Activated CD4-positive, alpha-beta T cell treated with anti-CD3 and anti-CD28 coated beads, Interleukin-2, amount 50 U/mL, for 48 hours (primary cell): ENCODE measurements around the gene TSPAN15.
"Not testable (repeated sequence)": the region's sequence is repeated elsewhere in the genome, so short reads cannot be mapped to it uniquely, and the experiment has no call there.

Experiments
- DNase-seq, 2 experiments: peaks; one replicate each; pipeline ENCODE4 v3.0.0-alpha.2; 2020

The TSPAN15 gene

DNA sequence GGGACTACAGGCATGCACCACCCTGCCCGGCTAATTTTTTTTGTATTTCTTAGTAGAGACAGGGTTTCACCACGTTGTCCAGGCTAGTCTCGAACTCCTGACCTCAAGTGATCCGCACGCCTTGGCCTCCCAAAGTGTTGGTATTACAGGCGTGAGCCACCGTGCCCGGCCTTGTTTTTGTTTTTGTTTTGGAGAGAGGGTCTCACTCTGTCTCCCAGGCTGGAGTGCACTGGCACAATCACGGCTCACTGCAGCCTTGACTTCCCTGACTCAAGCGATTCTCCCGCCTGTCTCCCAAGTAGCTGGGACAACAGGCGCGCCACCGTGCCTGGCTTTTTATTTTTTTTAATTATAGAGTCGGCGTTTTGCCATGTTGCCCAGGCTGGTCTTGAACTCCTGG, 870 bp upstream of the TSPAN15 start:
- not testable (repeated sequence) for DNase-seq

DNA sequence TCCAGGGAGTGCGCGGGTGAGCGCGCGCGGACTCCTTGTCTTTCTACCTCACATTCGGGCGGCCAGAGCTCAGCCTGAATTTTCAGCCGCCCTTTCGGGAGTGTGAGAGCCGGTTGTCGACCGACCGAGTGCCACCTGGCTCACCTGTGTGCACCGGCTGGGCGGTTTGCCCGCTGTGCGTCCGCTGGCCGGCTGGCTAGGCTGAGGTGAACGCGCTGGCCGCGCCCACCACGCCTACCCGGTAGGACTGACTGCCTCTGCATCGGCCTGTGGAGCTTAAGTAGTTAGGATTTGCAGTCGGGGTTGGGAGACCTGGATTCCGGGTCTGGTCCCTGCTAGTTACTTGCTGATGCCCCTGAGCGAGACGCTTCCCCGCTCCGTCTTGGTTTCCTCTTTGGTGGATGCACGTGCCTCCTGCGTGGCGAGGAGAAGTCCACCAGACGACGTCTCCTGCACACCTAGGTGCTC, 553 bp downstream of the TSPAN15 start:
- DNase-seq: peak in 1 of 2 experiments; percentile 15

DNA sequence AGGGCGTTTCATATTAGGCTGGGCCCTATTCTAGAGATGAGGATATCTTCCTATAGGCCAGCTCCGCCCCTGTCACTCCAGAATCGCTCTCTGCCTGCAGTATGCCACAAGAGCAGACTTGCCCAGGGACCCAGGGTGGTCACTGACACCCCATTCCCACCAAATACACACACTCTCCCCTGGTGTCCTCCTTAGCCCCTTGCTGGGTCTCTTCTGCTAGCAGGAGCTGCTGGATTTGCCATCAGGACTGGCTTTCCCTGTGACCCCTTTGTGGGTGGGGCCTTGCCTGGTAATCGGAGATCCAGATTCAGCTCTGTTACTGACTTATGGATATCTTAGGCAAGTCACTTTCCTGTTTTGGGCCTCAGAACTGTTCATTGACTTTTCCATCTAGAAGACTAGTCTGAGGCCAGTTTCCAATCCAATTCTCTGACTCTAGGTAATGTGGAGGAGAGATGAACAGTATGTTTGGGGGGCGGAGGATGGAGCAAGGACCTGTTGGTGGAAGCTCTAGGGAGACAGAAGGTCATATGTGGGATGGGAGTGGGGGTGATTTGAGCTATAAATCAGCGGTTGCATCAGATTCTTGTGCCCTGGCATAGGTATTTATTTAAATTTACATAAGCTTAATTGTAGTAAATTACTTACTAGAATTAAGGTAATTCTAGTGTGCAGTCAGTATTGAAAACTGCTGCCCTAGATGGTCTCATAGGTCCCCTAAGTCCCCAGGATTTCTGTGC, 1.6 kb downstream of the TSPAN15 start:
- no peak for DNase-seq

DNA sequence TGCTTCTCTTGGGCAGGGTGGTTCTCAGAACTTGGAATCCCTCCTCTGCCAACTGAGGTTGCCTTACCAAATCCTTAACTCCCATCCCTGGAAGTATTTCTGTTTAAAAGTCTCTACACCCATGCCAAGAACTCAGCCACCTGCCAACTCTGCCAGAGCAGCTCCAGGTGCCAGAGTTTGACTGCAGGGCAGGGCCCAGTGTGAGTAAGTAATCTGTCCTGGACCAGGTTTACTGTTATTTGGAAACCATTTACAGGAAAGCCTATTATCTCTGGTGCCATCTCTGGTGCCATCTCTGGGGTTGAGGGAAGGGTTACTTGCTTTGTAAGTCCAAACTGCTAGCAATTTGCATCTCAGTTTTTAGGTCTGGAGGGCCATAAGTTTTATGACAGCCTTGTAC, 2.5 kb downstream of the TSPAN15 start:
- no peak for DNase-seq

DNA sequence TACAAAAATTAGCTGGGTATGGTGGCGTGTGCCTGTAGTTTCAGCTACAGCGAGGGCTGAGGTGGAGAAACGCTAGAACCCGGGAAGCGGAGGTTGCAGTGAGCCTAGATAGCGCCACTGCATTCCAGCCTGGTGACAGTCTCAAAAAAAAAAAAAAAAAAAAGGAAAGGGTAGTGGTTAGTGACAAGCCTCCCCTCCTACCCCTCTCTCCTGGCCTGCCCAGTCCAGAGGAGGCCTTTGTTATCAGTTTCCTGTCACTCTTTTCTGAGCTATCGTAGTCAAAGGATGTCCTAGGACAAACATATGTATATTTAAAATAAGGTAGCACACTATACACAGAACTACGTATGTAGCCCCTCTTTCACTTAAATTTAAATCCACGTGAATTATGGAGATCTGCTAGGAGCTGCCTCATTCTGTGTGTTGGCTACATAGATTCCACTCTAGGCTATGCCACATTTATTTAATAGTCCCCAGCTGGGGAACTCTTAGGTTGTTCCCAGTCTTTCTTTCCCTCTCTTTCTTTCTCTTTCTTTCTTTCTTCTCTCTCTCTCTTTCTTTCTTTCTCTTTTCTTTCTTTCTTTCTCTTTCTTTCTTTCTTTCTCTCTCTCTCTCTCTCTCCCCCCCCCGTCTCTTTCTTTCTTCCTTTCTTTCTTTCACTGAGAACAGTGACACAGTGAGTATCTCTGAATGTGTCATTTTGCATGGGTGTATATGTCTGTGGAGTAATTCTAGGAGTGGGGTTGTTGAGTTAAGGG, 3.9 kb downstream of the TSPAN15 start:
- DNase-seq: no peak

DNA sequence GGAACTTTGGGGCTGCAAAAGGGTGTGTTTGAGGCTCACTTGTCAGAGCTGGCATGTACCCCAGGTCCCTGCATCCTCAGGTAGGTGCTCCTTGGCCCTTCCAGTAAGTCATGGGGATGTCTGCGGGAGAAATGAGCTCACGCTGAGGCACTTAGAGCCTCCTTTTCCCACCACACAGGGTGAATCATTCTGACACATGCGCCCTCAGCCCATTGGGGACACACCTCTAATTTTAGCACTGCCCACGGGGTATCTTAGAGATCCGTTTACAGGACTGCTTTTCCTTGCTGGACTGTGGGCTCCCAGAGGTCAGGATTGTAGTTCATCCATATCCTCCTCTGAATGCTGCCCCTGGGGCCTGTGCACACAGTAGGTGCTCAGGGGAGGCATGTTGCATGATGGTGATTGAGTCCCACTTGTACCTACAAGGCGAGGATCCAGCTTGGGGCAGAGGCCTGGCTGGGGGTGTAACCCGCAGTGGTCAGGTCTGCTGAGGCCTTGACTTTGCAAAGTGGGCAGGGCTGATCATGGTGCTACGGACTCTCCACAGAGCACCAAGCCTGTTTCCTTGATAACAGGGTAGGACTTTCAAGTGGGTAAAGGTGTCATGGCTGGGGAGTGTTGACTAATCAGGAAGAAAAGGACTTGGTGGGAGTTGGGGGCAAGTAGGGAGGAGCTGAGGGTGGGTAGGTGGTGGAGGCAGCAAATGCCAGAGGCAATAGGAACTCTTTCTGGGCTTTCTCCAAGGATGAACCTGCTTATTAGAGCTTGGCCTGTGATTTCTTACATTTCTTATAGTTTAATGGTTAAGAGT, 5.8 kb downstream of the TSPAN15 start:
- no peak for DNase-seq

DNA sequence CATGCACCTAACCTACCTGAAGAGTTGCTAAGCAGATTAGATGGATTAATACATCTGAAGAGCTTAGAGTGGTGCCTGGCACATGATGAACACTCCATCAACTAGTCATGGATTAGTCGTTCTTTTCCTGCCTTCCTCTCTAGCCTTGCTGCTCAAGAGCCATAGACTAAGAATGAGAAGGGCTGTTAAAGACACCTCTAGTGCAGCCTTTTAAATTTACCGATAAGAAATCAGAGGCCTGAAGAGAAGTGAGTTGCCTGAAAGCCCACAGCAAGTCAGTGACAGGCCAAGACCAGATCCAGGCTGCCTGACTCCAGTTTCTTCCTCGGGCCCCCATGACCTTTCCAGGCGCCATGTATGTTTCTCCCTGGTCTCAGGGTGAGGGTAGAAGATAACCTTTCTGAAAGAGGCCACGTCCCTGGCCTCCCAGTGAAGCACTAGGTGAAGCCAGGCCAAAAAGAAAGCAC, 6.5 kb downstream of the TSPAN15 start:
- no peak for DNase-seq

DNA sequence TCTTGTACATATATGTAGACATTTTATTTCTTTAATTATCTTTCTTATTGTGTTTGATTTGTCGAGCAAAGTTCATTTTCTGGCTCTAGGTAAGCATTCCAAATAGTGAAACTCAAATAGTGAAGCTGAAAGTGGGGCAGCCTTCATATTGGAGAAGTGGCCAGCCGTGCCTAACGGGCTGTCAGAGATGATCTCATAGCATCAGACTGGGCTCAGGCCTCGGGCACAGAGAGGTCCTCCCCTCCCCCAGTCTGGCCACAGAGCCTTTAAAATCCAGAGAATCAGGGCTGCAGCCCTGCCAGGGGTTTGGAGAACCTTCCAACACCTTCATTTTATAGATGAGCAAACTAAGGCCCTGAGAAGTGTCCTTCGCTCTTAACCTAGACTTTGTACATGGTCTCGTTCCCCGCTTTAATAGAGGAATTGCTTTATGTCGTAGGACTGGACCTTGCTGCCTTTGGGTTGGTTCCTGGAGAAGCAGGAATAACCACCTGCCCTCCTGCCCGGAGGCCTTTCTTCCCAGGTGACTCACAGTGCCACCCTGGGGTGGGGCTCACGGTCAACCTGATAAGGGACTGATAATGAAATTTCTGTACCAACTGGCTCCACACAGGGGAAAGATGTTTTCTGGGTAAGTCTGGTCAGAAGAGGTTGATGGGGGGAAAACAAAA, 7.3 kb downstream of the TSPAN15 start:
- DNase-seq: no peak

DNA sequence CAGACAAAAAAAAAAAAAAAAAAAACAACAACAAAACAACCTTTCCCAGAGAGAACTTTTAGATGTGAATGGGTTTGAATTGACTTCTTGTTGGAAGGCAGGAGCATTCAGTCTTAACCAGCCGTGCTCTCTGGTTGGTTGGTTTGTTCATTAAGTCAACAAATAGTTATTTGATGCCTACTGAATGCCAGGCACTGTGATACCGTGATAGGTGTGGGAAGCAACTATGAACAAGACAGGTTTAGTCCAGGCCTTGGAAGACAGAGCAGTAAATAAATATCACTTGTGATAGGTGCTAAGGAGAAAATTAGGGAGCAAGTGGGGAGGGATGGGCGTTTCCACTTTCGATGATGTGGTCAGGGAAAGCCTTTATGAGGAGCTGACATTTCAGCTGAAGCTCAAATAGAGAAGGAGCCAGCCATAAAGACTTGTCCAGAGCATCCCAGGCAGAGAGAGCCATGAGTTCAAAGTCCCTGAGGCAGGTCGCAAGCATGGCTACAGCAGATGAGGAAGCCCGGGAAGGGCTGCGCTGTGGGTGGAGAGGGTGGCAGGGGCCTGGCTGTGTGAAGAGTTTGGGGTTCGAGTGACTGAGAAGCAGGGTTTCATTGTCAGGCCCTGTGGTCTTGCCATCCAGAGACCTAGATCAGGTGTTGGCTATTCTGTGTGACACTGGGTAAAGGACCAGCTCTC, 8.0 kb downstream of the TSPAN15 start:
- no peak for DNase-seq

DNA sequence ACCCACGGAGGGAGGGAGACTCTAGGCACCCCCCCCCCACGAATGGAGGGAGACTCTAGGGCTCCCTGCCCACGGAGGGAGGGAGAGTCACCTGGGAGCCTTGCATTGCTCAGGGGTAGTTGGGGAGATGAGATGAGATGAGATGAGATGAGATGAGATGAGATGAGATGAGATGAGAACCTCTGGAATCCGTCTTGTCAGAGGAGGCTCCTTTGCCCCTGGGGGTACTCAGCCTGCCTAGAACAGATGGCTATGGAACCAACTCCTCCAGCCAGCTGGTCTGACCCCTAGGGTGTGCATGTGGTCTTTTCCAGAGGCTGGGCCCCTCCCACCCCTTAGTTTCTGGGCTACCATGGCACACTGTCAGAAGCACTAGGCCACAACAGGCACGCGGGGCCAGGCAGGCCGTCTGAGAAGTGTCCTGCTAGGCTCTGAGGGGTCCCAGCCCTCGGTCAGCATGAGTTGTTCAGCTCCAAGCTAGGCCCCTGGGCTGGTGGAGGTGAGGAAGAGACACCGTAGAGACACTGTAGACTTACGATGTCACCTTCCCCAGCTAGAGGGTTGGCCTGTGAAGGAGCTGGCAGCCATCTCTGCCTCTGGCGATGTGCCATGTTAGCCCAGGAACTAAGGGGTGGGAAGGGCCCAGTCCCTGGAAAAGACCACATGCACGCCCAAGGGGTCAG, 8.8 kb downstream of the TSPAN15 start:
- DNase-seq: no peak

DNA sequence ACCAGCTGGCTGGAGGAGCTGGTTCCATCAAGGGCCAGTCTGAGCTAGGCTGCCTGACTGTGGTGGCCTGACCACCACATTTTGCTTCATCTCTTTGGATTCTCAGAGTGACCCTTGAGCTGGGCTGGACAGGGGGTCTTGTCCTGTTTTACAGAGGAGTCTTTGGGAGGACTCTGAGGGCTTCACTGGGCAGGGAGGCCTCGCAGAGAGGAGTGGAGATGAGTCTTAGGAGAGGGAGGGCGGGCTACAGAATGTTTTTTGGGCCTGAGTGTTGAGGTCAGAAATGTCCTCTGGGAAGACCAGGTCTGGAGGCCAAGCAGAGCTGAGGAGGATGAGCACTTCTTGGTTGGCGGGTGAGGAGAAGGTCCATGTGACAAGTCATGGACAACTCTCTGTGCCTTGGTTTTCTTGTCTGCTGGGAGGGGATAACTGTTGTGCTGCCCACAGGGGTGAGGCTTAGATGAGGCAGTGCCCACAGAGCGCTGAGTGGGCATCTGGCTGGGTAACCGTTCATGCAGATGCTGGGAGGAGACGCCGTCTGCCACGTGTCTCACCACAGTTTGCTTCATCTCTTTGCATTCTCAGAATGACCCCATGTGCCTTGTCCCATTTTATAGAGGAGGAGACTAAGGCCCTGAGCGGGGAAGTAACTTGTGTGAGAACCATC, 9.4 kb downstream of the TSPAN15 start:
- DNase-seq: no peak

DNA sequence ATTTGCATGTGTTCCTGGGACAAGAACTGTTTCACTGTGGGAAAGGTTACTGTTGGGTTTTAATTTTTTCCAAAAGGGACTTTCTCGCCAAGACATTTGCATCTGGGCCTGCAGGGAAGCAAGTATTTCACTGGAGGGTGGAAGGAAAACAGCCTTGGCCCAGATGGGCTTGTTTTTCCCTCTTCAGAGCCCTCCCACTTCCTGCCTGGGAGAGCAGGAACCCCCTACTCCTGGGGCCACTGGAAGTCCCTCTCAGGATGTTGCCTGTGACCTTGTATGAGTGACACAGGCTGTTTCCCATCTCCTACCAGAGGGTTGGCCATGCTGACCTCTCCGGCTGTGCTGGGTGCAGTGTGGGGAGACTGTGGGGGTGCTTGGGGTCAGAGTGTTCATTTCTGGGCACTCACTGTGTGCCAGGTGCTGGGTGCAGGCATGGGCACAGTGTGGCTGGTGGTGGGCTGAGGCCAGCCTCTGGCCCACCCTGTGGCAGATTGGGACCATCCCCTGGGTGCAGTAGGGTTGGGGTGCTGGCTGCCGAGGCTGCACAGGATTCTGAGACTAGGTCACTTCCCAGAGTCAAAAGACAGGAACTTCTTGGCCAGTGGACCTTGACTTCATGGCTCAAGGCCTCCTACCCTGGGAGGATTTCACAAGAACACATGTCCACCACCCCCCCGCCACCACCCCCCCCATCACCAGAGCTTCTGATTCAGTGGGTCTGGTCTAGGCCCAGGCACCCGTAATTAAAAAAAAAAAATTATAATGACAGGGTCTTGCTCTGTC, 10.2 kb downstream of the TSPAN15 start:
- DNase-seq: no peak

DNA sequence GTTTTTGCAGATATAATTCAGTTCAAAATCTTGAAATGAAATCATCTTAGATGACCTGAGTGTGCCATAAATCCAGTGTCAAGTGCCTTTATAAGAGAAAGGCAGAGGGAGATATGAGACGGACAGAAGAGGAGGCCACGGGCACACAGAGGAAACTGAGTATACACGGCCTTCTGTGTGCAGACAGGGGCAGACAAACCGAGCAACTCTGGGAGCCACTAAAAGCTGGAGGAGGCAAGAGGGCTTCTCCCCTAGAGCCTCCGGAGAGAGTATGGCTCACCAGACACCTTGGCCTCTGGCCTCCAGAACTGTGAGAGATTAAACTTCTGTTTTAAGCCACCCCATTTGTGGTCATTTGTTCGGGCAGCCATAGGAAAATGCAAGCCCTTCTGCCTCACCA, 12.6 kb downstream of the TSPAN15 start:
- no peak for DNase-seq

DNA sequence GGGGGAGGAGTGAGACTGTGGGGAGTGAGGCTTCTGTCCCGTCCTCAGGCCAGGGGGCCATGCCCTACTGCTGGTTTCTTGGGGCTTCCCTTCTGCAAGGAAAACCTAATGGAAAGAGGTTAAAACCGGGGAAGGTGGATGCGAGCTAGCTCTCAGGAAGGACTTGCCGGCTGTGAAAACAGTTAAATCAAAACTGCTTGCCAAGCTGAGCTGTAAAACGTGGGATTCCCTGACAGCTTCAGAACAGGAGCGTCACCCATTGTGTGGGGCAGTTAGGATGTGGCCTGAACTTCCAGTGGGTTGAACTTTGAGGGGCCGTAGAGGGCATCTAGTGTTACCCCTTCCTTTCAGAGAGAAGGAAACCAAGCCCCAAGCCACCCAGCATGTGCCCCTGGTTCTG, 13.1 kb downstream of the TSPAN15 start:
- no peak for DNase-seq

DNA sequence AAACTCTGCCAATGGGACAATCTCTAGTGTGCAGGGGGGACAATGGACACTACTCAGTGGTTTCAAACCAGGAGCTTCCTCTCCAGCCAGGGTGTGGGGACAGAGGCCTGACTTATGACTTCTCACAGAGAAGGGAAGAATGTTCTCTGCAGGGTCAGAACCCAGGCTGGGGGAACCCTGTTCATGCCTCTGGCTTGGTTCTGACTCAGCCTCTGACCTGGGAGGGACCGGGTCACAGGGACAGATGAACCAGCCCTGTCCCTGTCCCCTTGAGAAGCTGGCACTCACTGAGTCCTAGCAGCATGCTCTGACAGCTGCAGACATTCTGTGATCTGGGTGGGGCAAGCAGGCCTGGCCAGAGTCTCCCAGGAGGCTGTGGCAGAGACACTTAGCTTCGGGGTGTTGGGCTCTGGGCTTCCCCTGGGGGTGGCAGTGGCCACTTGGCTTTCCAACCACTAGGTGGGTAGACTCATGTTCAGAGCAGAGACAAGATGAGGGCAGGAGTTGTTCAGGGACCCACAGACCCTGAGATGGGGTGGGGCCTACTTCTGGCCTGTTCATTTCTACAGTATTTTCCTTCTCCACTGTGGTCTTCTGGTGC, 13.6 kb downstream of the TSPAN15 start:
- DNase-seq: peak in 1 of 2 experiments; percentile 14

DNA sequence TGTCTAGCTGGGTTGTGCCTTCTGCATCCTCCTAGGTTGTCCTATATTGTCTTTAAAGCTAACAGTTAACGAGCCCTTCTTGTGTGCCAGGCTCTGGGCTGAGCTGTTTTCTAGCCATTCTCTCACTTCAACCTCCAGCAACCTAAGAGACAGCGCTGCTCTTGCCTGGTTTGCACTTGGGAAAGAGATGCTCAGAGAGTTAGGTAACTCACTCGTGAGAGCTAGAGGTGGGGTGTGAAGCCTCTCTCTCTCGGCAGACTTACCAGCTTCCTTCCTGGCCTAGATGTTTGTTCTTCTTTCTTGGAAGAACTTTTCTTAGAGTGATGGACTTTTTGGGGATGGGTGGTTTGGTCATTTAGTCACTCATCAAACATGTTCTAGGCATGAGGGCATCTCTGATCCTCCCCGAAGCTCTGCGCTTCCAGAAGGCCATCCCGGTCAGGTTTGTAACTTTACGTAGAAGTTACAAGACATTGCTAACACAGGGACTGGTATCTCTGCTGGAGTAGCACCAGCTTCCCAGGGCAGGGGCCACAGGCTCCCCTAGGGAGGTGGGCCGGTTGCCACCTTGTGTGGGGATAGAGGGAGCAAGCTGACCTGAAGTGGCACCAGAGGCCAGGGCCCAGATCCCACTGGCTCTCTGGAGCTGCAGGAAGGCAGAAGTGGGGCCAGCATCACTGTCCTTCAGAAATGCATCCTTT, 14.3 kb downstream of the TSPAN15 start:
- no peak for DNase-seq

DNA sequence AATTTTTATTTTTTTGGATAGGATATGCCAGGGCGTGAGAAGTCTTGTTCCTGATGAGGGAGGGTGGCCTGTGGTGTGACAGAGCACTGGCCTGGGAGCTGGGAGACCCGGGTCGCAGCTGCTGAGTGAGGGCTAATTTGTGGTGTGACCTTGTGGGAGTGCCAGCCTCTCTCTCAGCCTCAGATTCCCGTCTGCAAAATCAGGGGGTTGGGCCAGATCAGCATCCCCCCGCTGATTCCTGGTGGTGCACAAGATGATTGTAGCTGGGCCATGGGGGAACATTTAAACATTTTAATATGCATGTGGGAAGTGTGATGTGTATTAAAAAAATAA, 14.9 kb downstream of the TSPAN15 start:
- DNase-seq: no peak

DNA sequence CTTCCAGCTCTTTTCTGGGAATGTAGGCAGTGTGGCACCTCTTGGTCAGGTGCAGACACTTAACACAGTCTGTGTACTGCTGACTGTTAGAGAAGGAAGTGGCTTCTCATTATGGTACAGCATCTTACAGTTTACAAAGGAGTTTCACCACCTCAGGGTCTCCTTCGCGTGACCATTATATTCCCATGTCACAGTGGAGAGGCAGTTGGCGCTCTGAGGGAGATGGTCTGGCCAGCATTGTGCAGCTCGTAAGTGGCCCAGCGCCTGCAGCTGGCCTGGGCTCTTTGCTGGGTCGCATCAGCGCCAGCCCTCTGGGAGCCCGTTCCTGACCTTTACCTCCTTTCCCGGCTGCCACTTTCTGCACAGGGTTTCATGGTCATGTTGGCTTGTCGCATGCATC, 15.4 kb downstream of the TSPAN15 start:
- no peak for DNase-seq
